HCT116 (cell line): ENCODE data around the gene TSPO.

Experiments used
- CTCF ChIP-seq, 3 experiments: fragments of 200-600 bp in 1 of 3; sonication (generic) in 1 of 3; IDR thresholded peaks in 2 of 3; conservative IDR thresholded peaks in 1 of 3; 2 replicates each; pipeline ENCODE4 v1.5.1; 2012 to 2017; ENCODE audit warnings: low read depth in 2 of 3, low read length in 2 of 3, antibody characterized with exemption in 1 of 3, borderline replicate concordance in 1 of 3, control low read depth in 1 of 3, mild to moderate bottlenecking in 1 of 3, mixed read lengths in 1 of 3, mixed run types in 1 of 3, moderate library complexity in 1 of 3; ENCODE audit not compliant: insufficient read depth in 1 of 3
- POLR2AphosphoS5 ChIP-seq: IDR thresholded peaks from 2 replicates; pipeline ENCODE4 v1.6.1; 2011; ENCODE audit warnings: mild to moderate bottlenecking, low read depth, low read length, moderate library complexity

- TF ChIP-seq CTCF (IDR thresholded peaks at IDR 0.05 in 2 of 3, conservative IDR thresholded peaks at IDR 0.05 in 1 of 3; ENCODE audit: borderline replicate concordance in 1 of 3, insufficient read depth in 1 of 3, low read depth in 2 of 3, low read length in 2 of 3) (no peak), POLR2AphosphoS5 (no peak)
Measured at GRCh38 chr22:43201486-43202219, 50.3 kb downstream of the TSPO start.
